Sigmoid colon (tissue), 7 donors: ENCODE results near the gene TBX19. TPM values are rescaled to one million over a fixed set of nuclear protein-coding genes. Genes with fewer than 3 reads are reported as not detected.

Source experiments
- DNase-seq: peaks from one replicate; pipeline ENCODE4 v3.0.0-alpha.2; 2019
- H3K27ac ChIP-seq, 4 donors: fragments of 200-600 bp; sonication (generic); one replicate each; pipeline ENCODE4 v1.5.1; 2016 to 2019; ENCODE audit warnings: mild to moderate bottlenecking in 1 of 4
- H3K27me3 ChIP-seq, 3 donors: fragments of 200-600 bp; sonication (generic); one replicate each; pipeline ENCODE4 v1.5.1; 2019; ENCODE audit warnings: mild to moderate bottlenecking in 1 of 3
- H3K36me3 ChIP-seq, 4 donors: fragments of 200-600 bp; sonication (generic); one replicate each; pipeline ENCODE4 v1.5.1; 2016 to 2019
- H3K4me1 ChIP-seq, 4 donors: fragments of 200-600 bp; sonication (generic); one replicate each; pipeline ENCODE4 v1.5.1; 2017 to 2019
- H3K4me3 ChIP-seq, 4 donors: fragments of 200-600 bp; sonication (generic); one replicate each; pipeline ENCODE4 v1.5.1; 2017 to 2019; ENCODE audit warnings: mild to moderate bottlenecking in 2 of 4, moderate library complexity in 1 of 4
- H3K9me3 ChIP-seq, 4 donors: fragments of 200-600 bp in 3 of 4; sonication (generic) in 3 of 4; one replicate each; pipeline versions ENCODE4 v1.5.1 to v1.6.1; 2013 to 2019
- CTCF ChIP-seq, 4 experiments: fragments of 450-650 bp in 3 of 4; fragments of 200-600 bp in 1 of 4; IDR thresholded peaks; one replicate each; pipeline ENCODE4 v1.5.1; 2016 to 2019; ENCODE audit warnings: antibody characterized with exemption in 4 of 4, mild to moderate bottlenecking in 3 of 4, moderate library complexity in 2 of 4
- EP300 ChIP-seq, 4 donors: sonication (generic); formaldehyde crosslinking; IDR thresholded peaks; one replicate each; pipeline ENCODE4 v1.6.1; 2017; ENCODE audit warnings: antibody characterized with exemption in 4 of 4
- POLR2A ChIP-seq, 2 donors: fragments of 450-650 bp; IDR thresholded peaks; one replicate each; pipeline ENCODE4 v1.6.1; 2016; ENCODE audit warnings: antibody characterized with exemption in 2 of 2, mild to moderate bottlenecking in 2 of 2, moderate library complexity in 2 of 2
- POLR2AphosphoS5 ChIP-seq, 4 donors: sonication (generic); formaldehyde crosslinking; IDR thresholded peaks; one replicate each; pipeline ENCODE4 v1.6.1; 2017; ENCODE audit warnings: antibody characterized with exemption in 4 of 4
- WGBS, 2 donors: extraction: QIAGEN DNeasy Blood & Tissue Kit; methylation state at CpG; one replicate each; pipeline ENCODE4 v1.1.7; 2013; 5-methylcytosine and 5-hydroxymethylcytosine counted together
- intact Hi-C: fragments of 100-400 bp; cut with DNase I; formaldehyde crosslinking; loops from one replicate; pipeline ENCODE4 v1.15.1; 2023
- polyA plus RNA-seq, 3 donors: library from polyadenylated mRNA; stranded (reverse); fragments of 200-250 nt; gene quantifications; one replicate each; pipeline ENCODE4 v1.2.3, GENCODE V29; 2013
- small RNA-seq, 3 donors: library from RNA; depleted of rRNA; stranded (forward); fragments of <200 nt; gene quantifications; one replicate each; pipeline ENCODE3, GENCODE V24; 2016
- total RNA-seq, 4 donors: library from RNA; depleted of rRNA; stranded (reverse); fragments of >200 nt; gene quantifications; one replicate each; pipeline ENCODE4 v1.1.0, GENCODE V29; 2016
- donor health status: healthy with polysubstance abuse.
- donor health status: Bipolar disorder and iron deficiency.
- donor health status: healthy.

TBX19 gene
- total and polyA plus RNA-seq, 7 donors = 0.46 to 5.3 (median 2.7) TPM

- DNase-seq = no peak
- H3K4me1 ChIP-seq = peaks cover 0 to 20% (median 17%) of the 10 kb centered on the region in 4 donors
- H3K9me3 ChIP-seq = no peaks in the 10 kb centered on the region
- WGBS, 2 donors = 77 to 84% methylated on average over 7 of the region's 7 CpGs
- H3K27ac ChIP-seq = peak overlapping the region in 1 of 4 donors; percentile 34
- H3K27me3 ChIP-seq = no peaks in the 10 kb centered on the region
- no peaks in the 10 kb centered on the region for H3K36me3 ChIP-seq
- intact Hi-C loops = no loop called here
- TF ChIP-seq EP300 (IDR thresholded peaks at IDR 0.05) (no peak), POLR2AphosphoS5 (IDR thresholded peaks at IDR 0.05) (peak in 2 of 4 donors; percentile 15 to 39)
- H3K4me3 ChIP-seq = no peak overlapping the region
Observed at GRCh38 chr1:168360151-168361021, 79.7 kb downstream of the TBX19 start.

- Histone ChIP-seq H3K27ac (no peak overlapping the region), H3K36me3 (no peaks in the 10 kb centered on the region), H3K4me3 (no peak overlapping the region), H3K27me3 (no peaks in the 10 kb centered on the region), H3K4me1 (peaks cover 0 to 20% (median 17%) of the 10 kb centered on the region in 4 donors), H3K9me3 (no peaks in the 10 kb centered on the region)
- DNase-seq = no peak
- intact Hi-C loops = no loop called here
- TF ChIP-seq CTCF (IDR thresholded peaks at IDR 0.05) (no peak), EP300 (IDR thresholded peaks at IDR 0.05) (no peak), POLR2A (IDR thresholded peaks at IDR 0.05) (no peak), POLR2AphosphoS5 (IDR thresholded peaks at IDR 0.05) (no peak)
- 79 to 83% methylated on average over 2 of the region's 2 CpGs for WGBS, 2 donors
Observed at GRCh38 chr1:168361252-168361651, 80.6 kb downstream of the TBX19 start.

GRCh38 chr1:168362991-168363390 is 82.3 kb downstream of the TBX19 start:
- no peak overlapping the region for H3K4me3 ChIP-seq
- 52 to 78% methylated on average over 4 of the region's 4 CpGs for WGBS, 2 donors
- peaks cover 0 to 20% (median 17%) of the 10 kb centered on the region in 4 donors for H3K4me1 ChIP-seq
- no peaks in the 10 kb centered on the region for H3K36me3 ChIP-seq
- no peaks in the 10 kb centered on the region for H3K27me3 ChIP-seq
- DNase-seq = no peak
- H3K9me3 ChIP-seq = no peaks in the 10 kb centered on the region
- intact Hi-C loops = no loop called here
- H3K27ac ChIP-seq = no peak overlapping the region
- TF ChIP-seq EP300 (IDR thresholded peaks at IDR 0.05) = no peak
- no peak for TF ChIP-seq POLR2A (IDR thresholded peaks at IDR 0.05)
- TF ChIP-seq POLR2AphosphoS5 (IDR thresholded peaks at IDR 0.05) = no peak

Small RNA genes lying within 50 kb of the gene (small RNA-seq; reads per million reads assigned to genes)
- 0 reads per million in 3 donors for gene RNU6-1310P

Other genes starting within 250 kb of the TBX19 start
- gene GPR161, start 143.9 kb upstream of the TBX19 start, total RNA-seq = 10 to 100 TPM in 3 of 4 donors, 1 to 10 TPM in 1; 8.9 to 23.0 (median 14.1) TPM
- gene GPR161, start 143.9 kb upstream of the TBX19 start, polyA plus RNA-seq = 1 to 10 TPM in 1 of 3 donors, under 1 TPM in 2; 0.60 to 2.7 (median 0.92) TPM
- gene TIPRL, start 101.9 kb upstream of the TBX19 start, total RNA-seq = 10 to 100 TPM; 24.0 to 31.0 (median 30.8) TPM
- 10 to 100 TPM; 19.3 to 31.0 (median 24.6) TPM for gene TIPRL, start 101.9 kb upstream of the TBX19 start, polyA plus RNA-seq
- 10 to 100 TPM; 36.7 to 43.2 (median 39.2) TPM for gene SFT2D2, start 54.9 kb upstream of the TBX19 start, total RNA-seq
- 10 to 100 TPM in 1 of 3 donors, 1 to 10 TPM in 2; 2.5 to 14.8 (median 3.0) TPM for gene SFT2D2, start 54.9 kb upstream of the TBX19 start, polyA plus RNA-seq